HepG2 (cell line): ENCODE data around the gene ZMIZ1. TPM values are rescaled to one million over a fixed set of nuclear protein-coding genes. Genes with fewer than 3 reads are reported as not detected.

Experiments used
- ATAC-seq: fragments of 200-7000 bp; cut with Tn5 transposase; 3 replicates; pipeline ENCODE4 v1.9.1; 2020; ENCODE audit warnings: mild to moderate bottlenecking, moderate library complexity
- BruUV-seq: library from RNA; stranded (reverse); fragments of 400-500 nt; replicated peaks from 2 replicates; lab custom pipeline; 2021; lab: Mats Ljungman, UMichigan
- CTCF ChIA-PET: fragments of 300-600 bp; formaldehyde crosslinking; extraction: SDS; loops from one replicate; lab custom pipeline; 2021; ENCODE audit warnings: low total read pairs, inconsistent platforms, low intra/inter-chr PET ratio; lab: Yijun Ruan, JAX
- POLR2A ChIA-PET: fragments of 350-600 bp; sonication (Branson Sonifier 250); formaldehyde crosslinking; loops from one replicate; lab custom pipeline; 2020; ENCODE audit warnings: antibody characterized with exemption, inconsistent platforms; lab: Yijun Ruan, JAX
- DNase-seq: peaks from one replicate; pipeline ENCODE4 v3.0.0-alpha.2; 2015; ENCODE audit warnings: low spot score
- FAIRE-seq: peaks from 3 replicates; lab custom pipeline; 2011; peaks lifted over from hg19 to GRCh38; lab: Jason Lieb, UNC
- H2AFZ ChIP-seq: one replicate; pipeline ENCODE4 v1.6.1; 2011; ENCODE audit warnings: low read length, inconsistent platforms
- H3K27ac ChIP-seq: fragments of 300-600 bp; 3 replicates; pipeline ENCODE4 v1.8.0; 2011; ENCODE audit warnings: mixed run types, mild to moderate bottlenecking, mixed read lengths, low read length, inconsistent platforms; ENCODE audit not compliant: insufficient read depth; ENCODE audit errors: extremely low read length
- H3K27me3 ChIP-seq, 2 experiments: fragments of 200-600 bp in 1 of 2; 2 replicates in 1 of 2; 3 replicates in 1 of 2; pipeline versions ENCODE4 v1.6.0 to v1.8.0; 2011; ENCODE audit warnings: low read length in 2 of 2, mild to moderate bottlenecking in 2 of 2, moderate library complexity in 2 of 2, inconsistent platforms in 1 of 2; ENCODE audit not compliant: insufficient read depth in 2 of 2, control insufficient read depth in 1 of 2
- H3K36me3 ChIP-seq, 2 experiments: fragments of 200-600 bp in 1 of 2; replicated peaks in 1 of 2; 2 replicates in 1 of 2; 3 replicates in 1 of 2; pipeline versions ENCODE4 v1.5.1 to v1.8.0; 2011; ENCODE audit warnings: low read length in 2 of 2, inconsistent platforms in 1 of 2; ENCODE audit not compliant: insufficient read depth in 2 of 2, control insufficient read depth in 1 of 2
- H3K4me1 ChIP-seq: 2 replicates; pipeline ENCODE4 v1.5.1; 2012; ENCODE audit warnings: low read length, inconsistent platforms; ENCODE audit not compliant: insufficient read depth
- H3K4me2 ChIP-seq: 2 replicates; pipeline ENCODE4 v1.6.0; 2011; ENCODE audit warnings: low read depth, low read length, inconsistent platforms
- H3K4me3 ChIP-seq, 3 experiments: fragments of 200-600 bp in 1 of 3; sonication (generic), shearing (Covaris generic) in 1 of 3; replicated peaks in 1 of 3; 2 replicates each; pipeline ENCODE4 v1.5.1; 2011 to 2016; ENCODE audit warnings: low read length in 3 of 3, inconsistent platforms in 2 of 3, low read depth in 2 of 3, mild to moderate bottlenecking in 2 of 3, control low read depth in 1 of 3, mixed read lengths in 1 of 3; ENCODE audit not compliant: insufficient read depth in 1 of 3
- H3K79me2 ChIP-seq: one replicate; pipeline ENCODE4 v1.6.1; 2011; ENCODE audit warnings: low read length, inconsistent platforms; ENCODE audit not compliant: insufficient read depth
- H3K9ac ChIP-seq: 2 replicates; pipeline ENCODE4 v1.6.0; 2011; ENCODE audit warnings: mild to moderate bottlenecking, low read depth, low read length, inconsistent platforms; ENCODE audit not compliant: insufficient read depth
- H3K9me3 ChIP-seq: 2 replicates; pipeline ENCODE4 v1.5.1; 2012; ENCODE audit warnings: mild to moderate bottlenecking, low read length
- H4K20me1 ChIP-seq: 2 replicates; pipeline ENCODE4 v1.6.0; 2011; ENCODE audit warnings: inconsistent platforms, mild to moderate bottlenecking, low read length, moderate library complexity; ENCODE audit not compliant: insufficient read depth
- CEBPZ ChIP-seq: IDR thresholded peaks from 2 replicates; pipeline ENCODE4 v1.6.1; 2012; ENCODE audit warnings: low read length, improper control_type of control experiment
- LRRFIP1 ChIP-seq: sonication (generic); formaldehyde crosslinking; conservative IDR thresholded peaks from 2 replicates; pipeline ENCODE4 v1.4.0; 2020; ENCODE audit warnings: missing genetic modification reagents
- MBNL3 ChIP-seq: fragments of 250-450 bp; sonication (Bioruptor Pico); conservative IDR thresholded peaks from 2 replicates; pipeline ENCODE4 v1.8.0; 2022; ENCODE audit warnings: mild to moderate bottlenecking, inconsistent platforms
- POLR2AphosphoS2 ChIP-seq: IDR thresholded peaks from 2 replicates; pipeline ENCODE4 v1.6.1; 2011; ENCODE audit warnings: low read depth, low read length, improper control_type of control experiment
- WGBS: methylation state at CpG from one replicate; pipeline ENCODE4 v1.1.6; 2017; ENCODE audit warnings: low lambda C conversion rate; 5-methylcytosine and 5-hydroxymethylcytosine counted together
- in situ Hi-C: cut with HindIII; loops from 2 replicates; pipeline ENCODE4 v1.10.0; 2017; ENCODE audit warnings: low pct_unique_long_range_greater_than_20kb; ENCODE audit not compliant: extremely low pct_ligation_motif_present
- intact Hi-C: fragments of 100-400 bp; cut with micrococcal nuclease; formaldehyde crosslinking; loops from one replicate; pipeline ENCODE4 v1.10.0; 2022; ENCODE audit not compliant: unreplicated experiment
- polyA plus RNA-seq, 8 experiments: library from polyadenylated mRNA; depleted of rRNA in 3 of 8; stranded (reverse) in 7 of 8; unstranded in 1 of 8; fragments of >200 nt; fragmentation: Illumina TruSeq in 4 of 8; extraction: Trizol in 4 of 8; gene quantifications; 2 replicates each; pipeline versions ENCODE4 v1.2.1 to v1.2.3, GENCODE V29; 2011 to 2016; ENCODE audit warnings: low read depth in 4 of 8, missing spikeins in 1 of 8, mixed read lengths in 1 of 8; ENCODE audit not compliant: insufficient read depth in 1 of 8
- total RNA-seq, 5 experiments: library from RNA; depleted of rRNA; stranded (reverse); fragments of >200 nt; fragmentation: Illumina TruSeq; extraction: Trizol; gene quantifications; 2 replicates each; pipeline ENCODE4 v1.2.3, GENCODE V29; 2016; ENCODE audit warnings: low read depth in 1 of 5

ZMIZ1 gene
- total and polyA plus RNA-seq, 2 of the 13 experiments (the other 11 are each of a cell fraction or from before 2014, with no cell fraction given): 5.3 to 10.2 TPM

GRCh38 chr10:79353000-79353406, 284.2 kb downstream of the ZMIZ1 start:
- Histone ChIP-seq H2AFZ (no peak overlapping the region), H3K4me2 (no peak overlapping the region), H3K9me3 (no peaks in the 10 kb centered on the region), H3K36me3 (peaks cover 38 to 78% of the 10 kb centered on the region in 2 experiments), H3K27ac (no peak overlapping the region), H4K20me1 (peaks cover 56% of the 10 kb centered on the region), H3K27me3 (no peaks in the 10 kb centered on the region), H3K9ac (no peak overlapping the region), H3K4me3 (no peak overlapping the region), H3K79me2 (peaks cover 29% of the 10 kb centered on the region), H3K4me1 (peaks cover 64% of the 10 kb centered on the region)
- ATAC-seq (no peak), FAIRE-seq (no peak), DNase-seq (no peak)
- intact Hi-C loops (no loop called here), in situ Hi-C loops (no loop called here)
- 95% methylated on average over 6 of the region's 8 CpGs for WGBS
- TF ChIP-seq MBNL3 (CRISPR knock-in tag) (no peak), POLR2AphosphoS2 (0 out of 2 replicates have a peak, but pooled peaks have one; percentile 41), CEBPZ (no peak), LRRFIP1 (CRISPR knock-in tag) (no peak)
- BruUV-seq: no TSS peak
- ChIA-PET POLR2A (interaction anchor here (2.9 kb wide), 1 partner anchor 17 kb away, joined by 9 read pairs; no protein-coding TSS in a partner anchor), CTCF (no interaction called here)
